ENCODE data around the gene SIN3B.
A peak's percentile ranks its signal among the peaks of the same experiment; 100 is the strongest.

DNA sequence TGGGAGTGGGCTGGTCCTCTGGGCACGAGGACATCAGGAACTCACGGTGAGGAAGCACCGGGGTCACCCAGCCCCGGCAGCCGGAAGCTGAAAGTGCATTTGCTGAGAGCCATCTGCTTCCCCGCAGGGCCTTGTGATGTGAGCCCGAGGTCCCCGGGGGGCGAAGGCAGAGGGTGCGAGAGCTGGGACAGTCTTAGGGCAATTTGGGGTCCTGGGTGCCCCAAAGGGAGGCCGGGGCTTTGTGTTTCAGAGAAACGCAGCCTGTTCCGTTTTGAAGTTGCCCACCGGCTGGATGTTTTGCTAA, 64.4 kb downstream of the SIN3B start:
- TF ChIP-seq POLR2AphosphoS5 (IDR thresholded peaks at IDR 0.05; ENCODE audit: low read depth, low read length) (no peak), POLR2A (IDR thresholded peaks at IDR 0.05; ENCODE audit: low read depth, low read length) (0 out of 2 replicates have a peak, but pooled peaks have one; percentile 38), TAF1 (IDR thresholded peaks at IDR 0.05; ENCODE audit: borderline replicate concordance, low read depth, low read length) (no peak)
